Measurements from ENCODE around the gene INPP4A.

- TF ChIP-seq REST (IDR thresholded peaks at IDR 0.05; ENCODE audit: insufficient replicate concordance, low read depth), result no peak
- no peak for TF ChIP-seq CTCF (IDR thresholded peaks at IDR 0.05; ENCODE audit: insufficient read depth, low read length)
- no peak for TF ChIP-seq SPI1 (IDR thresholded peaks at IDR 0.05; ENCODE audit: borderline replicate concordance, low read depth)
- TF ChIP-seq POLR2AphosphoS5 (IDR thresholded peaks at IDR 0.05; ENCODE audit: low read depth), result no peak
Measured at GRCh38 chr2:98503481-98504105, 58.9 kb downstream of the INPP4A start.

All from HL-60 (cell line).